Dedifferentiated amniotic fluid mesenchymal stem cell (primary cell): Measurements from ENCODE around the gene S1PR5.
"Not testable (repeated sequence)": the region's sequence is repeated elsewhere in the genome, so short reads cannot be mapped to it uniquely, and the experiment has no call there.

Source experiments
- DNase-seq: peaks from one replicate; pipeline ENCODE4 v3.0.0-alpha.2; 2016; ENCODE audit errors: extremely low spot score

The S1PR5 gene, protein sequence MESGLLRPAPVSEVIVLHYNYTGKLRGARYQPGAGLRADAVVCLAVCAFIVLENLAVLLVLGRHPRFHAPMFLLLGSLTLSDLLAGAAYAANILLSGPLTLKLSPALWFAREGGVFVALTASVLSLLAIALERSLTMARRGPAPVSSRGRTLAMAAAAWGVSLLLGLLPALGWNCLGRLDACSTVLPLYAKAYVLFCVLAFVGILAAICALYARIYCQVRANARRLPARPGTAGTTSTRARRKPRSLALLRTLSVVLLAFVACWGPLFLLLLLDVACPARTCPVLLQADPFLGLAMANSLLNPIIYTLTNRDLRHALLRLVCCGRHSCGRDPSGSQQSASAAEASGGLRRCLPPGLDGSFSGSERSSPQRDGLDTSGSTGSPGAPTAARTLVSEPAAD

DNA sequence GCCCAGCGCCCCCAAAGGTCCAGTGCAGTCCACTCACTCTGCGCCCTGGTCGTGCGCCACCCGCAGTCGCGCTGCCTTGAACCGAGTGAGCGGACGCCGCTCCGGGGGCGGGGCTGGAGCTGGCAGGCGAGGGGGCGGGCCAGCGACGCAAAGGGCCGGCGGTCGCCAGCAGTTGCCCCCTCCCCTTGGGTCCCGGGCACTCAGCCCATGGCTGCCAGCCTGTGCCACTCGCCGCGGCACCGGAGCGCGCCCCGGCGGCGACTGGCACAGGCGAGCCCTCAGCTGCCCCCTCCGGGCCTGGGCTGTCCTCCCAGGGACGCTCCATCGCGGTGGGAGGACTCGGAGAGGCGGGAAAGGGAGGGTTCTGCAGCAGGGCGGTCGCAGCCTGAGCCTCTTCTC, at the start of gene S1PR5:
Gene S1PR5, minus strand, starts transcription at position 87 of the 399 bp plus-strand sequence. CDS start 2,436 bp downstream, outside the sequence.
- DNase-seq, result no peak

DNA sequence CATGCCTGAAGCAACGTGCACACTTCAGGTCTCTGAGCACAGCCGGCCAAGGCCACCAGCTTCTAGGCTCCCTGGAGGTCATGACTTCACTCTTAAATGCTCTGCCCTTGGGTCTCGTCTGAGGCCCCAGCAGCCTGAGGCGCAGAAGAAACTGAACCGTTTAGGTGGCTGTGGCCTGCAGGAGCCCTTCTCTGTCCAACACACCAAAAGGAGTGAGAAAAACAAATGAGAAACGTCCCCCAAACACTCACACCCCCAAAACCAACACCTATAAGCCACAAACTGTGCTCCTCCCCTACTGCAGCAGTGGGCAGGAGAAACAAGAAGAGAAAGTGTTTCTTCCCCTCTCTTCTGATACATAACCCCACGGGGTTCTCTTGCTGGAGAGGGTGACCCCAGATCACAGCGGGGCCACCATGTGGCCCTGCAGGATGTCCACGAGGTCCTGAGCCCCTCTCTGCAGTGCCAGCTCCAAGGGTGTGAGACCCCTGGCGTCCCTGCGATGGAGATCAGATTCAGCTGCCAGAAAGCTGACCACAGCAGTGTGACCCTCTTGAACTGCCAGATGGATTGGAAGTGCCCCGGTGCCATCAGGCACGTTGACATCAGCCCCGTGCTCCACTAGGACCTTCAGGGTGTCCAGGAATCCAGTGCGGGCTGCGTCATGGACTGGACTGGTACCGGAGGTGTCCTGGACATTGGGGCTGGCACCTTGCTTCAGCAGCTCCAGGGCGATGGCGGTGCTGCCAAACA, 49.6 kb upstream of the S1PR5 start:
- DNase-seq, result no peak

DNA sequence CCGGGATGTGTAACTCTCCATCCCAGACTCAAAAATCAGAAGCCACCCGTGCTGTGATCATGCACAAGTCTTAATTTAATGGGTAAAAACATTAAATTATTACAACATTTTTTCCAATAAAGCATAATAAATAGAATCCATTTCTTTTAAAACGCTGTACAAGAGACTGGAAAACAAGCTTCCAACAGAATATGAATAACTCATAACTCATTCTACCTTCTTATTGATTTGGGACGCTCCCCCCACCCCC, 49.1 kb upstream of the S1PR5 start:
- no peak for DNase-seq

DNA sequence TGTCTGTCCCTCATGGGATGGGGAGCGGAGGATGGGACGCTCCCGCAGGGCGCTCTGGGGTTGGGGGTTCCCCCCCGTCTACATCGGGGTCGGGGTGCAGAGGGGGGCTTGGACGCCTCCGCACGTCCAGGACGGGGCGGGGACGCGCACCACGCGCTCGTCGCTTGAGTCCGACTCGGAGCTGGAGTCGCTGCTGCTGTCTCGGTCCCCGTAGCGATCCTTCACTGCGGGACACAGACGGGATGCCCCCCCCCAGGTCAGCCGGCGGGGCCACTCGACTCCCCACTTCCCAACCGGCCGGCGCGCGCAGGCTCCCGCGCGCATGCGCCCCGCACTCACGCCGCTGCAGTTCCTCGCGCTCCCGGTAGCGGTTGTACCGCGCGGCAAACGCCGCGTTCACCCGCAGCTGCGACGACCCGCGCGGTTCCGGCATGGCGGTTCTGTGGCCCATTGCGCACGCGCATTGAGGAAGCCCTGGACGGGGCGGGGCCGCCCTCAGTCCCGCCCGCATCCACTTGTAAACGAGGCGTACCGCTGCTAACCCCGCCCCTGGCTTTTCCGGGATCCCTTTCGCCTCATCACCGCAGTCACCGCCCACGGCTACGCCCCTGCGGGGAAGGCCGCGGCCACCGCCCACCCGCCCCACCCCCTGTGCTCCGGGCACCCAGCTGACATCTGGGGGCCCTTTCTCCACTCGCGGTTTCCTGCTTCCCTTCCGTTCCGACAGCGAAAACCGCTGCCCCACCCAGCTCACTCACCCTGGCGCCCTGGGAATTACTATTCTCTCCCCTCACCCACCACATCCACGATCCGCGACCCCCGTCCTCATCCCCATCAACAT, 48.5 kb upstream of the S1PR5 start, which contains the start of gene KRI1:
Gene KRI1, minus strand, starts transcription at position 444 of the 841 bp plus-strand sequence. Its CDS starts 11 bp downstream, at position 433.
- peak; percentile 97 for DNase-seq

DNA sequence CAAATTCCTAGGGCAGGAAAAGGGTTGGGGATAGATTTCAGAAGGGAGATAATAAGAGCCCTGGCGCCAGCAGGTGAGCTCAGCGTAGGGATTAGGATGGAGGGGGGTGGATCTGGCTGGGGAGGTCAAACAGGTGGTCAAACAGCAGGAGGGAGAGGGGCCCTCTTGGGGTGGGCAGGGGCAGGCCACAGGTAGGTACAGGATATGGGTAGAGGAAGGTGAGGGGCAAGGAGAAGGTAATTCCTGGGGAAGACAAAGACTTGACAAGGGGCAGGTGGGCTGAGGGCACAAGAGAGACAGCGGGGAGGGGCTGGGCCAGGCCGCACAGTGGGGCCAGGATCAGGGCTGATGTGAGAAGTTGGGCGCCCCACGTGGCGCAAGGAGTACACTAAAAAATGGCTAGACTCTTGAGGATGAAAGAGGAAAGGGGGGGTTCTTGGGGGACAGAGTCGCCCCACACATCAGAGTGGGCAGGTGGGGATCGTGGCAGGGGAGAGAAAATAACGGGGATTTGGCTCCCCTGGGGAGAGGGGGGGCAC, 47.9 kb upstream of the S1PR5 start:
- peak; percentile 19 for DNase-seq

DNA sequence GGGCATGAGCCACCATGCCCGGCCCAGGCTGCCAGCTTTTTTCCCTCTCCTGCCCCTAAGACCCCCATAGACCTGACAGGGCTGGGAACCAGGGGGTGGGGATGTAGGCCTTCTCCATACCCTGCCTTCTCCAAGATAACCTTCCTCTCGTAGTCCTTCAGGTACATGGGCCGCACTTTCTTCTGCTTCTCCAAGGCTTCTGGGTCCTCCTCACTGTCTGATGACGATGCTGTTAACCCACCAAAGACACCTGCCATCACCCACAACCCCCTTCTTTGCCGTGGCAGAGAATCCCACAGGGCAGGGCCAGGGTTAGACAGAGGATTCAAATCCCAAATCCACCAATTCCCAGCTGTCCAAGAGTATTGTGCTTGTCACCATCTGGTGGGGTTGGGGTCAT, 45.4 kb upstream of the S1PR5 start:
- DNase-seq, result no peak

DNA sequence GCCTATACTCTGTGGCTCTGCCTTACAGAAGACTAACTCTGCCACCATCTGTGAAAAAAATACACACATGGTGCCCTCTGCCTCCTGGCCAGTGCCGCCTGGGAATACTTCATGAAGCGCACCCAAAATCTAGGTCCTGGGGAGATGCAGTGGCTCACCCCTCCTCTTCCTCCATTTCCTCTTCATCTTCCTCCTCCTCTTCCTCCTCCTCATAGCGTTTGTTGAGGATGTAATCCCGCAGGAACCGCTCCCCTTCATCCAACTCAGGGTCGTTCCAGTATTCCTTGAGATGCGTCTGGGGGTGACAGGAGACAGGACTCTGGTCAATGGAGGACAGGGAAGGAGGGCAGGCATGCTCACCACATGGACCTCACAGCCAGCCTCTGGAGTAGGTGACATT, 42.9 kb upstream of the S1PR5 start:
- DNase-seq, result no peak

DNA sequence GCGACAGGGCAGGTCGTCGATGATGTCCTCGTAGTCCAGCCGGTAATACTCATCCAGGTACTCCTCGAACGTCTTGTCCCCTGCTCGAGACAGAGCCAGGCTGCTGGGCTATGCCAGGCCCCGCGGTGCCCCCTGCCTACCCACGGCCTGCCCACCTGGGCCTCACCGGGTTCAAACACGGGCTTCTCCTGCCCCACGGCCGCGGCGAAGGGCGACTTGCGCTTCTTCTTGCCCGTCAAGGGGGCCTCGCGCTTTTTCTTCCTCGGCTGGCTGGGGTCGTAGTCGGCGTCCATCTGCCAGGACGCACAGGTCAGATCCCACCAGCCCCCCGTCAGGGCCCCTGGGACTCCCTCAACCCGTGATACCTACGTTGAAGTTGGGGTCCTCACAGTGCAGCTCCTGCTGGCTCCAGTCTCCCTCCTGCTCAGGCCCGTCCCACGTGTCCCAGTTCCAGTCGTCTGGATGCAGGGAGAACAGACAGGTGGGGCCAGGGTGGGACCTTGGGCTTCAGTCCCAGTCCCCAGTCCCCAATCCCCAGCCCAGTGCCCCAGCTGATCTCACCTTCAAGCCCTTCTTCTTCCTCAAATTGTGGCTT, 40.5 kb upstream of the S1PR5 start:
- no peak for DNase-seq

DNA sequence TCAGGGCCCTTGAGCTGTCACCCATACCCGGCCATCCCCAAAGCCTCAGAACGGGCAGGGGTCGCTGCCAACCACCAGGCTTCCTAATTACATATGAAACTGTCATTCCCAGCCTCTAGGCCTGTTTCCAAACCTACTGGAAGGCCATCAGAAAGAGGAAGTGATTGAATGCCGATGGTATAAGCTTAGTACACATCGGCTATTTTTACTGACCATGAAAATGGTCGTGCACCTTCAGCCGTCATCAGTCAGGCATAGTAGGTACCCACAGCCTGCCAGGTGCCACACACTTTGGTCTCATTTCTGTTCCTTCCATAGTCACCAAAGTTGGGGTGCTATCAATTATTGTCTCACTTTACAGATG, 38.3 kb upstream of the S1PR5 start:
- DNase-seq, result no peak

DNA sequence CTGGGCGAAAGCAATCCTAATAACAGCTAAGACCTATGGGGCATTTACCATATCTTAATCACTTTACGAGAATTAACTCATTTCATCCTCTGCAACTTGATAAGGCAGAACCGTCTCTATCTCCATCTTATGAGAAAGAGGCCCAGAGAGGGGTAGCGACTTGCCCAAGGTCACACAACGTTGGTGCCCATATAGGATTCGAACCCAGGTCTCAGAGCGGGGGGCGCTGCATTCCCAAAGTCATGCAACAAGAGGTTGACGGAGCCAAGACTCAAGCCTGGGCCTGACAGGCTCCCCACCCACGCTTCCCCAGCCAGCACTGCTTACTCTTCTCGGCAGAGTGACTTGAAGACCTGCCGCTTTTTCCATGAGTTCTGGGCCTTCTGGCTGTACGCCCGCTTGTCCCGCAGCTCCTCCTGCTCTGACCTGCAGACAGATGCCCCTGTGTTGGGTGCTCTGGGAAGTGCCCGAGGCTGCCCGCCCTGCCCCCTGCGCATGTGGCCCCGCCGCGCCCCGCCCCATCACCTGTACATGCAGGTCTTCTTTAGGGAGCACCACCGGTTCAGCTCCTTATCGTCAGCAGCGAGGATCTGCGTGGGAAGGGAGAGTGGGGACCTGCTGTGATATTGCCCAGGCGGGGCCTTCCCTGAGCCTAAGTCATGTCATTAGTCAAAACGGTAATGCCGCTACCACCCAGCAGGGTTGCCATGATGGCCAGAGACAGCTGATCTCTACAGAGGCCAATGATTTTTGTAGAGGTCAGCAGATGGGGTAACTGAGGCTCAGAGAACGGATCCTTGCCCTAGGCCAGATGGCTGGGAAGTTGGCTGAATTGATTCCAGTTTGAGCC, 37.7 kb upstream of the S1PR5 start:
- no peak for DNase-seq

DNA sequence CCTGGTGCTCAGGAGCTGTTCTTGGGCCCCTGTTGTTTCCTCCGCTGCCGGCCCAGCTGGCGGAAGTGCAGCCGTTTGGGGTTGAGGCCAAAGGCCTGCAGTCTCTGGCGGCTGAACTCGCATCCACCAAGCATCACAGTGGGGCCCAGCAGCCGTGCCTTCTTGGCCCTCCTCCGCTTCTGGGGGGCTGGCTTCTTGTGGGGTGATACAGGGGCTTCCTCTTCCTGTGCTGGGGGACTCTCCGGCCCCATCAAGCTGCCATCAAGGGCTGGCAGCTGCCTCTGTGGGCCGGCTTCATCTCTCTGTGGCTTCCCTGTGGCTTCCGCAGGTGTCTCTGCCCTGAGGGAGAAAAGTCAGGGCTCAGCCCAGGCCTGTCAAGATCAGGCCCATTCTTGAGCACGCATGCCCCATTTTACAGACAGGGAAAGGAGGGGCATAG, 36.7 kb upstream of the S1PR5 start:
- DNase-seq, result no peak

DNA sequence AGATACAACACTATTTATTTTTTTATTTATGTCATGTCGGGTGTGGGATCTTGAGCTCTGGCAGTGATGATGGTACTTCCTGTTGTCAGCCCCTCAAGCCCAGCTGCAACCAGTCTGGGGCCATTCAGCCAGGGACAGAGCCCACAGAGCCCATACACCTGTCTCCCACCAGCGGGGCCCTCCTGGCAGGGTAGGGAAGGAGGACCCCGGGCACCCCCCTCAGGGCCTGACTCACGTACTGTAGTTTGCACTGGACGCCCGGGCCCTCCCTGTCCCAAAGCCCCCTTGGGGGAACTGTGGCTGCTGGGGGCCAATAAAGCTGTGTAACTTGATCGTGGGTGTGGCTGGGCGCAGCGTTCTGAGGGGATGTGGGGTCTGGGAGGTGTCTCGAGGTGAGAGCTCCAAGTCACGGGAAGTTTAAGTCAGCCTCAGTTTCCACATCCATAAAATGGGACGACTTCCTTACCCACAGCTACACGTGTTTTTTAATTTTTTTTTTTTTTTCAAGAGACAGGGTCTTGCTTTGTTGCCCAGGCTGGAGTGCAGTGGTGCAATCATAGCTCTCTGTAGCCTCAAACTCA, 35.9 kb upstream of the S1PR5 start:
- DNase-seq, result no peak

DNA sequence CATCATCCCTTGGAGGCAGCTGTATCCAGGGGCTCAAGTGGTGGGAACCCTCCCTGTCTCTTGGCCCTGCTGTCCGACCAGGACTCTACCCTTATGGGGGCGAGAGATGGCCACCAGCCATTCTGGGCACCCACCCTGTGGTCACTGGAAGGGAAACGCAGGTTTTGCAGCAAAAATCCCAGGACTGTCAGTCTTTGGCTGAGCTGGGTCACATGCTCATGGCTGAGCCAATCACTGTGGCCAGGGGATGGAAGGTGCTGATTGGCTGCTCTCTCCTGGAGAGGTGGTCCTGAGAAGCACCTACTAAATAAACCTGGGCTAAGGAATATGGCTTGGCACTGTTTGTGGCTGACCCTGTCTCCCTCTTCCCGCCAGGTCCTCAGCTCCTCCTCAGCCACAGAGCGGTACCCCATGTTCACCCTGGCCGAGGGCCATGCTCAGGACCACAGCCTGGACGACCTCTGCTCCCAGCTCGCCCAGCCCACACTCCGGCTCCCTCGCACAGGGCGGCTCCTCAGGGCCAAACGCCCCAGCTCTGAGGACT, 35.3 kb upstream of the S1PR5 start:
- DNase-seq, result no peak

DNA sequence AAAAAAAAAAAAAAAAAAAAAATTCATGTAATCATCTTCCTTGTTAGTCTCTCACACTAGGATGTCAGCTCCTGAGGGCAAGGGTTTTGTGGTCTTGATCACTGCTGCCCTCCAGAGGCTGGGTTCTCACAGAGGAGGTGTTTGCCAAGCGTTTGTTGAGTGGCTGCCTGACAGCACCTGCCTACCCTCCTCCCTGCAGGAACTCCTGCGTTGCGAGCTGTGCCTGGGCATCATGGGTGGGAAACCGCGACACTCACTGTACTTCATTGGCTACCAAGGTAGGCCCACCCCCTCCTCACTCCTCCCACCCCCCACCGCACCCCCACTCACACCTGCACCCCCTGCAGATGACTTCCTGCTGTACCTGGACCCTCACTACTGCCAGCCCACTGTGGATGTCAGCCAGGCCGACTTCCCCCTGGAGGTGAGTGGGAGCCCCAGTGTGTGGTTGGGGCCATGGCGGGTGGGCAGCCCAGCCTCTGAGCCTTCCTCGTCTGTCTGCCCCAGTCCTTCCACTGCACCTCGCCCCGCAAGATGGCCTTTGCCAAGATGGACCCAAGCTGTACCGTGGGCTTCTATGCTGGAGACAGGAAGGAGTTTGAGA, 34.6 kb upstream of the S1PR5 start:
- no peak for DNase-seq

DNA sequence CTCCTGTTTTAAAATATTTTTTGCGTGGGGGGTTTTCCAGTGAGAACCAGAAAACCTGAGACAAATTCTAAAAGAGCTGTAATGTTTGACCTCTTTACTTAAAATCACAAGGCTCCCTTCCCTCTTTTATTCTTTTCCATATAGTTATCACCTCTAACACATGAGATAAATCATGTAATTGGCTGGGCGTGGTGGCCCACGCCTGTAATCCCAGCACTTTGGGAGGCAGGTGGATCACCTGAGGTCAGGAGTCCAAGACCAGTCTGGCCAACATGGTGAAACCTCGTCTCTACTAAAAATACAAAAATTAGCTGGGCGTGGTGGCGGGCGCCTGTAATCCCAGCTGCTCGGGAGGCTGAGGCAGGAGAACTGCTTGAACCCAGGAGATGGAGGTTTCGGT, 33.8 kb upstream of the S1PR5 start:
- not testable (repeated sequence) for DNase-seq

DNA sequence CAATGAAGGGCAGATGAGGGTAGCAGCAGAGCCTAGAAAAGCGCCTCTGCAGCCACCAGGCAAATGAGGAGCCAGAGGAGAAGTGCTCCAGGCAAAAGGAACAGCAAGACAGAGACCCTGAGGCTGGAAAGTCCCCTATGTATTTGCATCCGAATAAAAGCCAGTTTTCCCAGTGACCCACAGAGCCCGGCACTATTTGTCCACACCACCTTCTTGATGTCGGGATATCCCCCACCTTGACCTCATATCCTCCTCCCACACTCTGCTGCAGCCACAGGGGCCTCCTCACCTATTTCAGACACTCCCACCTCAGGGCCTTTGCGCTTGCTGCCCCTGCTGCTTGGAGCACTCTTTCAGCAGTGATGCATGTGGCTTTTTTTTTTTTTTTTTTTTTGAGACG, 33.1 kb upstream of the S1PR5 start:
- DNase-seq, result no peak

DNA sequence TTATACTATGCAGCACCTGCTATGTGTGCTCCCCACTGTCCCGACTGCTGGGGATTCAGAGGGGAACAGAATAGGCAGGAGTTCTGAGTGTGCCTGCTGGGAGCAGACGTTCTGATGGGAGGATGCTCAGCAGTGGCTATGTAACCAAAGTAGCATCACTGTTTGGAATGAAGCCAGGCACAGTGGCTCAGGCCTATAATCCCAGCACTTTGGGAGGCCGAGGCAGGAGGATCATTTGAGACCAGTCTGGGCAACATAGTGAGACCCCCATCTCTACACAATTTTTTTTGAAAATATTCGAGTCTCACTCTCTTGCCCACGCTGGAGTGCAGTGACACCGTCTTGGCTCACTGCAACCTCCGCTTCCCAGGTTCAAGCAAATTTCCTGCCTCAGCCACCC, 32.5 kb upstream of the S1PR5 start:
- DNase-seq, result no peak

DNA sequence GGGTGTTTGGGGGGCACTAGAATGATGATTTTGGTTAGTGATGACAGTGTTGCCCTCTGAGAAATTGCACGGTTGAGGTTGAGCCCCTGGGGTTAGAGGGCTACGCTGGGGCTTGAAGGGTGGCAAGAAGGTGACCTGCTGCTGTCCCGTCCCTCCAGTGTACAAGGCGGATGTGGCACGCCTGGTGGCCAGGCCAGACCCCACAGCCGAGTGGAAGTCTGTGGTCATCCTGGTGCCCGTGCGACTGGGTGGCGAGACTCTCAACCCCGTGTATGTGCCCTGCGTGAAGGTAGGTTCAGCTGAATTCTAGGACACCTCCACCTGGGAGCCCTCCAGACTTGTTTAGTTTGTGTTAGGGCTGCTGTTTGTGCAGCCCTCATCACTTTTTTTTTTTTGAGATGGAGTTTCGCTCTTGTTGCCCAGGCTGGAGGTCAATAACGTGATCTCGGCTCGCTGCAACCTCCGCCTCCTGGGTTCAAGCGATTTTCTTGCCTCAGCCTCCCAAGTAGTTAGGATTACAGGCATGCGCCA, 31.6 kb upstream of the S1PR5 start:
- DNase-seq, result no peak

DNA sequence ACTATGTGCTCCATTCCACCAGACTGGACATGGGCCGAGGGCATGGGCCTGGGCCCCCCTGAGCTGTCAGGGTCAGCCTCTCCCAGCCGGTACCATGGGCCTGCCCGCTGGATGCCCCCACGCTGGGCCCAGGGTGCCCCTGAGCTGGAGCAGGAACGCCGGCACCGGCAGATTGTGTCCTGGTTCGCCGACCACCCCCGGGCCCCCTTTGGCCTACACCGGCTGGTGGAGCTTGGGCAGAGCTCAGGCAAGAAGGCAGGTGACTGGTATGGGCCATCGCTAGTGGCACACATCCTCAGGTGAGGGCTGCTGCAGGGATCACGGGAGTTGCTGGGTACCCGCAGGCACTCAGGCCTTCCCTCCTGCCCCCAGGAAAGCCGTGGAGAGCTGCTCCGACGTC, 29.6 kb upstream of the S1PR5 start:
- DNase-seq, result no peak
